ENCODE data around the gene METTL26.

DNA sequence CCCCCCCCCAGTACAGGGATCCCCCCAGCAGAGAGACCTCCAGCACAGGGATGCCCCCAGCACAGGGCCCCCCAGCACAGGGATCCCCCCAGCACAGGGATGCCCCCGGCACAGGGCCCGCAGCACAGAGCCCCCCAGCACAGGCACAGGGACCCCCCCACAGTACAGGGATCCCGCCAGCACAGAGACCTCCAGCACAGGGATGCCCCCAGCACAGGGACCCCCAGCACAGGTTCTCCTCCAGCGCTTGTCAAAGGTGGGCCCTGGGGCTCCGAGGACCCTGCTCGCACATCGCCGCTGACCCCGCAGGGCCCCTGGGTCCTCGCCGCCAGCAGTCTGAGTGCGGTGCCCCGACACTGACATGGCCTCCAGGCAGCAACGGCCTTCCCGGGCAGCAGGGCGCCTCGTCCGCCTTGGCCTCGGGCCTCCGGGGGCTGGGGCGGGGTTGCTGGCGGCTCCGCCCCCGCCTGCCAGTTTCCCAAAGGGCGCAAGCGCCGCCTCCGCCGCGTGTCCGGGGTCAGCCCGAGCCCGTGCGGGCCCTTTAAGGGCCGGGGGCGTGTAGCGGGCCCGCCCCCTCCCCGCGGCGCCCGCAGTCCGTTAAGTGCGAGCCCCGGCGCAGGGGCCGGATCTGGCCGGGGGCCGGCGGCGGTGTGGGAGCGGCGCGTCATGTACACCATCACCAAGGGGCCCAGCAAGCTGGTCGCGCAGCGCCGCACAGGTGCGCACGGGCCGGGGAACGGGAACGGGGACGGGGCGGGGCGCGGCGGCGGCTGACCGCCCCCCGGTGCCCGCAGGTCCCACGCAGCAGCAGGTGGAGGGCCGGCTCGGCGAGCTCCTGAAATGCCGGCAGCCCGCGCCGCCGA lies 5.5 kb upstream of the METTL26 start, which contains the start of gene MCRIP2:
- TF ChIP-seq, protein P1, sequence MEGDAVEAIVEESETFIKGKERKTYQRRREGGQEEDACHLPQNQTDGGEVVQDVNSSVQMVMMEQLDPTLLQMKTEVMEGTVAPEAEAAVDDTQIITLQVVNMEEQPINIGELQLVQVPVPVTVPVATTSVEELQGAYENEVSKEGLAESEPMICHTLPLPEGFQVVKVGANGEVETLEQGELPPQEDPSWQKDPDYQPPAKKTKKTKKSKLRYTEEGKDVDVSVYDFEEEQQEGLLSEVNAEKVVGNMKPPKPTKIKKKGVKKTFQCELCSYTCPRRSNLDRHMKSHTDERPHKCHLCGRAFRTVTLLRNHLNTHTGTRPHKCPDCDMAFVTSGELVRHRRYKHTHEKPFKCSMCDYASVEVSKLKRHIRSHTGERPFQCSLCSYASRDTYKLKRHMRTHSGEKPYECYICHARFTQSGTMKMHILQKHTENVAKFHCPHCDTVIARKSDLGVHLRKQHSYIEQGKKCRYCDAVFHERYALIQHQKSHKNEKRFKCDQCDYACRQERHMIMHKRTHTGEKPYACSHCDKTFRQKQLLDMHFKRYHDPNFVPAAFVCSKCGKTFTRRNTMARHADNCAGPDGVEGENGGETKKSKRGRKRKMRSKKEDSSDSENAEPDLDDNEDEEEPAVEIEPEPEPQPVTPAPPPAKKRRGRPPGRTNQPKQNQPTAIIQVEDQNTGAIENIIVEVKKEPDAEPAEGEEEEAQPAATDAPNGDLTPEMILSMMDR (IDR thresholded peaks at IDR 0.05): no peak
- TF ChIP-seq EZH2 (IDR thresholded peaks at IDR 0.05): peak; percentile 53
- TF ChIP-seq EZH2phosphoT487 (IDR thresholded peaks at IDR 0.05): no peak
